SU-DHL-6 (cell line): ENCODE results near the gene SMDT1.

Source experiments
- H2AFZ ChIP-seq: fragments of 200-600 bp; sonication (generic); 2 replicates; pipeline ENCODE4 v1.6.1; 2014; ENCODE audit warnings: low read depth, mild to moderate bottlenecking, moderate library complexity, mixed read lengths, antibody characterized with exemption, low read length; ENCODE audit not compliant: severe bottlenecking
- H3F3A ChIP-seq: fragments of 200-600 bp; shearing (Covaris generic); 2 replicates; pipeline ENCODE4 v1.6.0; 2016; ENCODE audit warnings: antibody characterized with exemption, mild to moderate bottlenecking; ENCODE audit not compliant: insufficient read depth
- H3K27ac ChIP-seq: fragments of 200-600 bp; sonication (generic); 2 replicates; pipeline ENCODE4 v1.5.1; 2016; ENCODE audit warnings: low read depth, mild to moderate bottlenecking, low read length, moderate library complexity, mixed read lengths
- H3K27me3 ChIP-seq: fragments of 200-600 bp; sonication (generic), shearing (Covaris generic); 2 replicates; pipeline ENCODE4 v1.6.0; 2014; ENCODE audit warnings: mild to moderate bottlenecking, low read length
- H3K36me3 ChIP-seq: fragments of 200-600 bp; sonication (generic); 2 replicates; pipeline ENCODE4 v1.6.1; 2014; ENCODE audit warnings: mild to moderate bottlenecking, low read length, mixed read lengths
- H3K4me2 ChIP-seq: fragments of 300-600, 200-600 bp; shearing (Covaris generic), sonication (generic); 2 replicates; pipeline ENCODE4 v1.6.0; 2014; ENCODE audit warnings: low read length, low read depth, mild to moderate bottlenecking; ENCODE audit not compliant: poor library complexity, severe bottlenecking
- H3K4me3 ChIP-seq: fragments of 200-600 bp; sonication (generic); 2 replicates; pipeline ENCODE4 v1.5.1; 2014; ENCODE audit warnings: antibody characterized with exemption, low read length, mild to moderate bottlenecking, mixed read lengths; ENCODE audit not compliant: insufficient read depth, poor library complexity, severe bottlenecking
- H3K79me2 ChIP-seq: fragments of 200-600 bp; sonication (generic); 2 replicates; pipeline ENCODE4 v1.6.1; 2014; ENCODE audit warnings: mild to moderate bottlenecking, low read length, moderate library complexity; ENCODE audit not compliant: insufficient read depth
- H3K9ac ChIP-seq: fragments of 200-600 bp; sonication (generic); 2 replicates; pipeline ENCODE4 v1.7.0; 2014; ENCODE audit warnings: mild to moderate bottlenecking, low read length
- H3K9me2 ChIP-seq: fragments of 200-600 bp; sonication (generic); replicated peaks from 2 replicates; pipeline ENCODE4 v1.6.1; 2014; ENCODE audit warnings: low read length; ENCODE audit not compliant: insufficient read depth
- H3K9me3 ChIP-seq: fragments of 200-600 bp; sonication (generic); 2 replicates; pipeline ENCODE4 v1.6.1; 2014; ENCODE audit warnings: low read length, mixed read lengths; ENCODE audit not compliant: insufficient read depth
- H4K20me1 ChIP-seq: fragments of 200-600 bp; sonication (generic); 2 replicates; pipeline ENCODE4 v1.6.1; 2014; ENCODE audit warnings: low read depth, mild to moderate bottlenecking, antibody characterized with exemption, low read length, moderate library complexity, mixed read lengths
- CTCF ChIP-seq: fragments of 200-600 bp; sonication (generic); IDR thresholded peaks from one replicate; pipeline ENCODE4 v1.5.1; 2017; ENCODE audit warnings: antibody characterized with exemption, mild to moderate bottlenecking, low read length, moderate library complexity; ENCODE audit not compliant: insufficient read depth, poor library complexity, severe bottlenecking
- EZH2phosphoT487 ChIP-seq: fragments of 200-600 bp; sonication (generic), shearing (Covaris generic); conservative IDR thresholded peaks from 2 replicates; pipeline ENCODE4 v1.6.1; 2018; ENCODE audit warnings: mild to moderate bottlenecking, antibody characterized with exemption, low read length, moderate library complexity, mixed read lengths

Gene SMDT1

GRCh38 chr22:42072606-42073330 is 6.7 kb upstream of the SMDT1 start:
- H2AFZ ChIP-seq, result no peak overlapping the region
- no peaks in the 10 kb centered on the region for H3K27me3 ChIP-seq
- no peak overlapping the region for H3K4me3 ChIP-seq
- no peak overlapping the region for H3K9ac ChIP-seq
- H3K27ac ChIP-seq, result no peak overlapping the region
- no peaks in the 10 kb centered on the region for H3K36me3 ChIP-seq
- H3K79me2 ChIP-seq, result no peaks in the 10 kb centered on the region
- H3K9me3 ChIP-seq, result no peaks in the 10 kb centered on the region
- H3K9me2 ChIP-seq, result no peaks in the 10 kb centered on the region
- H3K4me2 ChIP-seq, result no peak overlapping the region
- no peaks in the 10 kb centered on the region for H3F3A ChIP-seq
- no peak for TF ChIP-seq EZH2phosphoT487
- H4K20me1 ChIP-seq, result no peaks in the 10 kb centered on the region

GRCh38 chr22:42073621-42074041 is 5.9 kb upstream of the SMDT1 start:
- H3K4me2 ChIP-seq, result no peak overlapping the region
- H3K9me3 ChIP-seq, result no peaks in the 10 kb centered on the region
- H3K36me3 ChIP-seq, result no peaks in the 10 kb centered on the region
- TF ChIP-seq EZH2phosphoT487 (no peak), CTCF (no peak)
- no peaks in the 10 kb centered on the region for H3F3A ChIP-seq
- no peak overlapping the region for H3K27ac ChIP-seq
- H3K79me2 ChIP-seq, result no peaks in the 10 kb centered on the region
- no peak overlapping the region for H2AFZ ChIP-seq
- H4K20me1 ChIP-seq, result no peaks in the 10 kb centered on the region
- no peak overlapping the region for H3K9ac ChIP-seq
- H3K4me3 ChIP-seq, result no peak overlapping the region
- H3K9me2 ChIP-seq, result no peaks in the 10 kb centered on the region
- no peaks in the 10 kb centered on the region for H3K27me3 ChIP-seq

- H3K36me3 ChIP-seq, result no peaks in the 10 kb centered on the region
- no peak within 1 kb of the TSS for H3K9ac ChIP-seq
- H3F3A ChIP-seq, result no peaks in the 10 kb centered on the region
- H4K20me1 ChIP-seq, result no peaks in the 10 kb centered on the region
- H3K4me2 ChIP-seq, result no peak within 1 kb of the TSS
- no peaks in the 10 kb centered on the region for H3K9me2 ChIP-seq
- H3K4me3 ChIP-seq, result no peak within 1 kb of the TSS
- H3K27me3 ChIP-seq, result no peaks in the 10 kb centered on the region
- H3K9me3 ChIP-seq, result no peaks in the 10 kb centered on the region
- no peaks in the 10 kb centered on the region for H3K79me2 ChIP-seq
- TF ChIP-seq EZH2phosphoT487 (no peak), CTCF (no peak)
- no peak within 1 kb of the TSS for H2AFZ ChIP-seq
- no peak within 1 kb of the TSS for H3K27ac ChIP-seq
Measured at GRCh38 chr22:42074132-42074811, 5.2 kb upstream of the SMDT1 start, which contains the start of gene PHETA2. Gene PHETA2, plus strand, starts transcription at chr22:42074248. Its CDS starts 3,046 bp downstream, at chr22:42077294.
